NB4 (cell line): Measurements from ENCODE around the gene CRABP1.

Experiments used
- CTCF ChIP-seq: IDR thresholded peaks from one replicate; pipeline ENCODE4 v1.5.1; 2012; ENCODE audit warnings: low read depth, low read length
- MAX ChIP-seq: IDR thresholded peaks from 2 replicates; pipeline ENCODE4 v1.6.1; 2011; ENCODE audit warnings: low read depth, low read length
- POLR2A ChIP-seq: IDR thresholded peaks from 2 replicates; pipeline ENCODE4 v1.6.1; 2011; ENCODE audit warnings: mild to moderate bottlenecking; ENCODE audit not compliant: insufficient read length; ENCODE audit errors: extremely low read depth

- TF ChIP-seq MAX (no peak), POLR2A (no peak), CTCF (no peak)
Observed at GRCh38 chr15:78291052-78291451, 49.1 kb upstream of the CRABP1 start.
